Sigmoid colon (tissue), 4 donors: Measurements from ENCODE around the gene TEX30.

Experiments used
- POLR2AphosphoS5 ChIP-seq, 4 donors: sonication (generic); formaldehyde crosslinking; IDR thresholded peaks; one replicate each; pipeline ENCODE4 v1.6.1; 2017; ENCODE audit warnings: antibody characterized with exemption in 4 of 4
- TF ChIP-seq, protein P1 (sequence below), 4 experiments: fragments of 450-650 bp in 3 of 4; fragments of 200-600 bp in 1 of 4; IDR thresholded peaks; one replicate each; pipeline ENCODE4 v1.5.1; 2016 to 2019; ENCODE audit warnings: antibody characterized with exemption in 4 of 4, mild to moderate bottlenecking in 3 of 4, moderate library complexity in 2 of 4

DNA sequence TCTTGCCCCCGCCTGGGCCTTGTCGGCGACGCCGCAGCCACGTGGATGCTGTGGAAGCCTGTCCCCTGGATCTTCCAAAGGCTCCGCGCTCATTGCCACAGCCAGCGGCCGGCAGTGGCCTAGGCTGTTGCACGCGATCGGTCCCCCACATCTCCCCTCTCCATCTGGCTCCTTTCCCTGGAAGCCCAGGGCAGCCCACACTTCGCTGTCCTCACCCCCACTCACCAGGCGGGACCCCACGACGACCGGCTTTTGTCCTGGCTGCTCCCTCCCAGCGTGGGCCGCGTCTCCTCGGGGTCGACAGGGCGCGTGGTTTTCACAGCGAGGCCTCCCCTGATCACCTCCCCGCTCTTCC lies 605 bp upstream of the TEX30 start:
- TF ChIP-seq, protein P1, sequence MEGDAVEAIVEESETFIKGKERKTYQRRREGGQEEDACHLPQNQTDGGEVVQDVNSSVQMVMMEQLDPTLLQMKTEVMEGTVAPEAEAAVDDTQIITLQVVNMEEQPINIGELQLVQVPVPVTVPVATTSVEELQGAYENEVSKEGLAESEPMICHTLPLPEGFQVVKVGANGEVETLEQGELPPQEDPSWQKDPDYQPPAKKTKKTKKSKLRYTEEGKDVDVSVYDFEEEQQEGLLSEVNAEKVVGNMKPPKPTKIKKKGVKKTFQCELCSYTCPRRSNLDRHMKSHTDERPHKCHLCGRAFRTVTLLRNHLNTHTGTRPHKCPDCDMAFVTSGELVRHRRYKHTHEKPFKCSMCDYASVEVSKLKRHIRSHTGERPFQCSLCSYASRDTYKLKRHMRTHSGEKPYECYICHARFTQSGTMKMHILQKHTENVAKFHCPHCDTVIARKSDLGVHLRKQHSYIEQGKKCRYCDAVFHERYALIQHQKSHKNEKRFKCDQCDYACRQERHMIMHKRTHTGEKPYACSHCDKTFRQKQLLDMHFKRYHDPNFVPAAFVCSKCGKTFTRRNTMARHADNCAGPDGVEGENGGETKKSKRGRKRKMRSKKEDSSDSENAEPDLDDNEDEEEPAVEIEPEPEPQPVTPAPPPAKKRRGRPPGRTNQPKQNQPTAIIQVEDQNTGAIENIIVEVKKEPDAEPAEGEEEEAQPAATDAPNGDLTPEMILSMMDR (IDR thresholded peaks at IDR 0.05): no peak
- no peak for TF ChIP-seq POLR2AphosphoS5 (IDR thresholded peaks at IDR 0.05)
